Neural crest cell (in vitro differentiated cells): Measurements from ENCODE around the gene PHF23. TPM values are rescaled to one million over a fixed set of nuclear protein-coding genes. Genes with fewer than 3 reads are reported as not detected.

Experiments
- DNase-seq: peaks from one replicate; pipeline ENCODE4 v3.0.0; 2021; ENCODE audit warnings: low read depth, mixed read lengths, low spot score
- H3K27ac Mint-ChIP-seq: one replicate; pipeline ENCODE4 v1.8.0; 2021; ENCODE audit warnings: mild to moderate bottlenecking, mixed read lengths; ENCODE audit not compliant: unreplicated experiment
- H3K27me3 Mint-ChIP-seq: 2 replicates; pipeline ENCODE4 v1.8.0; 2021; ENCODE audit warnings: low read depth, mild to moderate bottlenecking, mixed read lengths
- H3K36me3 Mint-ChIP-seq: 2 replicates; pipeline ENCODE4 v1.8.0; 2021; ENCODE audit warnings: low read depth, mild to moderate bottlenecking, mixed read lengths
- H3K4me1 Mint-ChIP-seq: 2 replicates; pipeline ENCODE4 v1.8.0; 2021; ENCODE audit warnings: mixed read lengths
- H3K4me3 Mint-ChIP-seq: one replicate; pipeline ENCODE4 v1.8.0; 2021; ENCODE audit warnings: mild to moderate bottlenecking, mixed read lengths
- H3K9me3 Mint-ChIP-seq: 2 replicates; pipeline ENCODE4 v1.8.0; 2021; ENCODE audit warnings: mixed read lengths
- total RNA-seq: library from RNA; stranded (reverse); gene quantifications from 2 replicates; pipeline ENCODE4 v1.2.1, GENCODE V29; 2021
- TF ChIP-seq, protein P1 (sequence below): fragments of 200-600 bp; sonication (generic); conservative IDR thresholded peaks from 2 replicates; pipeline ENCODE4 v1.5.0; 2021; ENCODE audit warnings: antibody characterized with exemption, mild to moderate bottlenecking

The PHF23 gene
- total RNA-seq, 1 donor from 2014 or later: 75.2 TPM

GRCh38 chr17:7260151-7260550 is 20.9 kb upstream of the PHF23 start:
- TF ChIP-seq, protein P1, sequence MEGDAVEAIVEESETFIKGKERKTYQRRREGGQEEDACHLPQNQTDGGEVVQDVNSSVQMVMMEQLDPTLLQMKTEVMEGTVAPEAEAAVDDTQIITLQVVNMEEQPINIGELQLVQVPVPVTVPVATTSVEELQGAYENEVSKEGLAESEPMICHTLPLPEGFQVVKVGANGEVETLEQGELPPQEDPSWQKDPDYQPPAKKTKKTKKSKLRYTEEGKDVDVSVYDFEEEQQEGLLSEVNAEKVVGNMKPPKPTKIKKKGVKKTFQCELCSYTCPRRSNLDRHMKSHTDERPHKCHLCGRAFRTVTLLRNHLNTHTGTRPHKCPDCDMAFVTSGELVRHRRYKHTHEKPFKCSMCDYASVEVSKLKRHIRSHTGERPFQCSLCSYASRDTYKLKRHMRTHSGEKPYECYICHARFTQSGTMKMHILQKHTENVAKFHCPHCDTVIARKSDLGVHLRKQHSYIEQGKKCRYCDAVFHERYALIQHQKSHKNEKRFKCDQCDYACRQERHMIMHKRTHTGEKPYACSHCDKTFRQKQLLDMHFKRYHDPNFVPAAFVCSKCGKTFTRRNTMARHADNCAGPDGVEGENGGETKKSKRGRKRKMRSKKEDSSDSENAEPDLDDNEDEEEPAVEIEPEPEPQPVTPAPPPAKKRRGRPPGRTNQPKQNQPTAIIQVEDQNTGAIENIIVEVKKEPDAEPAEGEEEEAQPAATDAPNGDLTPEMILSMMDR: no peak
- Mint-ChIP-seq H3K9me3 (no peaks in the 10 kb centered on the region), H3K4me1 (peaks cover 13% of the 10 kb centered on the region), H3K4me3 (no peak overlapping the region), H3K27ac (no peak overlapping the region), H3K27me3 (peaks cover 70% of the 10 kb centered on the region), H3K36me3 (peaks cover 13% of the 10 kb centered on the region)
- no peak for DNase-seq

- Mint-ChIP-seq H3K4me3 (peak overlapping the region; percentile 1), H3K9me3 (no peaks in the 10 kb centered on the region), H3K36me3 (peaks cover 17% of the 10 kb centered on the region), H3K27me3 (peaks cover 64% of the 10 kb centered on the region), H3K4me1 (peaks cover 13% of the 10 kb centered on the region), H3K27ac (no peak overlapping the region)
- no peak for DNase-seq
- TF ChIP-seq, protein P1: no peak
Observed at GRCh38 chr17:7259555-7259889, 20.3 kb upstream of the PHF23 start.

DNA sequence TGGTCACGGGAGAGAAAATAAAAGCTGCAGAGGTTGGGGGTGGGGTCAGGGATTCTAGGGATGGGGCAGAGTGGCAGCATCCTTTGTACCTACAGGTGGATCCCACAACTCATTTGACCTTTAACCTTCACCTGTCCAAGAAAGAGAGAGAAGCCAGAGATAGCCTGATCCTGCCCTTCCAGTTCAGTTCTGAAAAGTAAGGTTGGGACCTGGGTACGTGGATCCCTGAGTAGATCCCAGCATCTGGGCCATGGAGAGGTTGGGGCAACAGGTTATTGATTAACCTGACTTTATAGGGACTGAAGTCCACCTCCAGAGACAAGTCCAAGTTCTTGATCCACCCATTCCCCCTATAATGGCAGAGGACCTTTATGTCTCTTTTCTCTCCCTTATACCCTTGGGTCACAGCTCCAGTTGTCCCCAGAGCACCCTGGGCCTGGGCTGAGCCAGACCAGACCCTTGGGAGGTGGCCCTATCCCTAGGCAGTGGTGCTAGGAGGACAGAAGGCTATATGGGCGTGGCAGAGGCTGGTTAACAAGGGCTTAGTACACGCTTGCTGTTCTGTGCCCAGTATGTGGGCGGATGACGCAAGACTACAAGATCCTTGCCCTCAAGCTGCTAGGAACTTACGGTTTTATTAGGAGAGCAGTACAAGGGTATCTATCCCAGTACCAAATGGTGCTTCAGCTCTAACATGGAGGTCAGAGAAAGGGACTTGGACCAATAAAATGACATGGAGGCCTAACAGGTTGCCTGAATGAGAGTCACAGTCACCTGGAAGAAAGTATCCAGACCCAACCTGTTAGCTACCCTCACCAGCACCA is 19.7 kb upstream of the PHF23 start:
- Mint-ChIP-seq H3K4me1 (peaks cover 11% of the 10 kb centered on the region), H3K27me3 (peaks cover 58% of the 10 kb centered on the region), H3K36me3 (peaks cover 17% of the 10 kb centered on the region), H3K9me3 (no peaks in the 10 kb centered on the region), H3K27ac (no peak overlapping the region), H3K4me3 (peak overlapping the region; percentile 19)
- TF ChIP-seq, protein P1: no peak
- DNase-seq: no peak

DNA sequence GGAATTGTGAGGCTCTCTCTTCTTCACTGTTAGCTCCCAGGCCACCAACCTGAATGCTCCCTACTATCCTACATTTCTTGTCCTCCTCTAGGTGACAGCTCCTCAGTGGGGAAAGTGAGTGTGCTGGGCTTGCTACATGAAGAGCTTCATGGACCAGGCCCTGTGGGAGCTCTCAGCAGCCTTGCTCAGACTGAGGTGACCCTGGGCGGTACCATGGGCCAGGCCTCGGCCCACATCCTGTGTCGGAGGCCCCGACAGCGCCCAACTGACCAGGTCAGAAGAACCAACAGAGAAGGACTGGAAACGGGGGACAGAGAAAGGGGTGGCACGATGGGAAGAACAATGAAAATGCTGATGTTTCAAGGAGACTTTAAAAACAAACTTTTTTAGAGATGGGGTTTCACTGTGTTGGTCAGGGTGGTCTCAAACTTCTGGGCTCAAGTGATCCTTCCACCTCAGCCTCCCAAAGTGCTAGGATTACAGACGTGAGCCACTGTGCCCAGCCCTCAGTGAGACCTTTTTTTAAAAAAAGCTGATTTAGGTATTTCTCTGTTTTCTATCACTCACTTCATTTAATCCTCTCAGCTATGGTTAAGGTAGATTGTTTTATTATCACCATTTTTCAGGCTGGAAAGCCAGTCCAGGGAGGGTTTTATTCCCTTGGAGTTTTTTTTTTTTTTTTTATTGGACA is 17.7 kb upstream of the PHF23 start:
- TF ChIP-seq, protein P1: no peak
- Mint-ChIP-seq H3K9me3 (no peaks in the 10 kb centered on the region), H3K4me1 (peaks cover 15% of the 10 kb centered on the region), H3K36me3 (peaks cover 22% of the 10 kb centered on the region), H3K27ac (no peak overlapping the region), H3K27me3 (peaks cover 38% of the 10 kb centered on the region), H3K4me3 (peak overlapping the region; percentile 53)
- no peak for DNase-seq

- Mint-ChIP-seq H3K36me3 (peaks cover 23% of the 10 kb centered on the region), H3K4me1 (peaks cover 32% of the 10 kb centered on the region), H3K4me3 (peak overlapping the region; percentile 84), H3K9me3 (no peaks in the 10 kb centered on the region), H3K27ac (no peak overlapping the region), H3K27me3 (peaks cover 16% of the 10 kb centered on the region)
- TF ChIP-seq, protein P1: no peak
- DNase-seq: no peak
Observed at GRCh38 chr17:7254511-7254910, 15.3 kb upstream of the PHF23 start.
